ENCODE results near the gene RGS12.

GRCh38 chr4:3248811-3249661 lies 43.8 kb upstream of the RGS12 start, which contains the start of gene MSANTD1:
- TF ChIP-seq, protein P1, sequence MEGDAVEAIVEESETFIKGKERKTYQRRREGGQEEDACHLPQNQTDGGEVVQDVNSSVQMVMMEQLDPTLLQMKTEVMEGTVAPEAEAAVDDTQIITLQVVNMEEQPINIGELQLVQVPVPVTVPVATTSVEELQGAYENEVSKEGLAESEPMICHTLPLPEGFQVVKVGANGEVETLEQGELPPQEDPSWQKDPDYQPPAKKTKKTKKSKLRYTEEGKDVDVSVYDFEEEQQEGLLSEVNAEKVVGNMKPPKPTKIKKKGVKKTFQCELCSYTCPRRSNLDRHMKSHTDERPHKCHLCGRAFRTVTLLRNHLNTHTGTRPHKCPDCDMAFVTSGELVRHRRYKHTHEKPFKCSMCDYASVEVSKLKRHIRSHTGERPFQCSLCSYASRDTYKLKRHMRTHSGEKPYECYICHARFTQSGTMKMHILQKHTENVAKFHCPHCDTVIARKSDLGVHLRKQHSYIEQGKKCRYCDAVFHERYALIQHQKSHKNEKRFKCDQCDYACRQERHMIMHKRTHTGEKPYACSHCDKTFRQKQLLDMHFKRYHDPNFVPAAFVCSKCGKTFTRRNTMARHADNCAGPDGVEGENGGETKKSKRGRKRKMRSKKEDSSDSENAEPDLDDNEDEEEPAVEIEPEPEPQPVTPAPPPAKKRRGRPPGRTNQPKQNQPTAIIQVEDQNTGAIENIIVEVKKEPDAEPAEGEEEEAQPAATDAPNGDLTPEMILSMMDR (IDR thresholded peaks at IDR 0.05 in 8 of 11, conservative IDR thresholded peaks at IDR 0.05 in 3 of 11), result no peak
- TF ChIP-seq POLR2A (IDR thresholded peaks at IDR 0.05), result no peak

Data from spleen (tissue), 7 donors.